Stimulated activated CD8-positive, alpha-beta memory T cell treated with anti-CD3 and anti-CD28 coated beads, Interleukin-7, amount 100 ng/mL, for 1 hour (primary cell): ENCODE data around the gene FPR3.
"Not testable (repeated sequence)": the region's sequence is repeated elsewhere in the genome, so short reads cannot be mapped to it uniquely, and the experiment has no call there.

Experiments used
- DNase-seq, 2 donors: peaks; one replicate each; pipeline ENCODE4 v3.0.0-alpha.2; 2020; ENCODE audit warnings: low read depth in 2 of 2

Gene FPR3

DNA sequence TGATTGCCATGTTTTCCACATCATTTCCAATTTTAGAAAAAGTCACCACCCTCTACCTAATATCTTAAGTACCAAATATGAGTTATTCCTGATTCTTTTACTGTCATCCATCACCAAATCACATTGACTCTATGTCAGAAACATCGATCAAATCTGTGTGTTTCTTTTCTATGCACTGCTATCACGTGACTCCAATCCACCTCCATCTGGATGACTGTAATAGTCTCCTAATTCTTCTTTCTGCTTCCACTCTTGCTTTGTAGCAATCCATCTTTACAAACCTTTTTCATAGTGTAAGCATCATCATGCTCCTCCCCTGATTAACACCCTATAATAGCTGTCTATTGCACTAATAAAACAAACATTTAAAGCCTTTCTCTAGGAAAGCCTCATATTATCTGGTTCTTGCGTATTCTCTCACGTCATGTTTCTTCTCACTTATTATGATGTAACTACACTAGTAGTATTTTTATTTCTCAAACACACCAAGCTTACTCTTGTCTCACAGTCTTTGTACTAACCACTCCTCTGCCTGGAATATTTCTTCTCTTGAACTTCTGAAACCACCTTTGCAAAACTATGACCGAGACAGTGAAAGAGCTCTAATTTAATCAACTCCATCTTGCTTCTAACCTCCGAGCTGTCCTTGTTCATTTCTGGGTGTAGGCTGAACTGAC, 10.7 kb upstream of the FPR3 start:
- no peak for DNase-seq

GRCh38 chr19:51784922-51785690, 9.9 kb upstream of the FPR3 start:
- DNase-seq: no peak

- no peak for DNase-seq
Measured at GRCh38 chr19:51786646-51787494, 8.1 kb upstream of the FPR3 start.

DNA sequence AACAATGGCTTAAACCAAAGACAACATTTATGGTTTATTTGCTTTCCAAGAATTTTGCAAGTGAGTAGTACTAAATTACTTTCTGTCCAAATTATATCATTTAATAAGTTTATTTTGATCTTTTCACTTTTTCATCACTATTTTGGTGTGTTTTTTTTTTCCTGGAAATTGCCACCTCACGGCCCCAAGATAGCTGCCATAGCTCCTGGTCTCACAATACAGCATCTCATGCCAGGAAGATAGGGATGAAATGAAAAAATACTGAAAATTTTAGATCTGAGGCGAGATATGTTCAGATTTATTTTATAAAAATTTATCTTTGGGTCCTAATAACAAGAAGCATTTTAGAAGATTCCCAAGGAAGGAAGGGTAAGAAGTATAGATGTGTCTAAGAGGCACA, 6.9 kb upstream of the FPR3 start:
- DNase-seq: no peak

GRCh38 chr19:51789061-51789795, 5.7 kb upstream of the FPR3 start:
- DNase-seq: no peak

- DNase-seq: no peak
Measured at GRCh38 chr19:51792932-51793331, 2.0 kb upstream of the FPR3 start.

DNA sequence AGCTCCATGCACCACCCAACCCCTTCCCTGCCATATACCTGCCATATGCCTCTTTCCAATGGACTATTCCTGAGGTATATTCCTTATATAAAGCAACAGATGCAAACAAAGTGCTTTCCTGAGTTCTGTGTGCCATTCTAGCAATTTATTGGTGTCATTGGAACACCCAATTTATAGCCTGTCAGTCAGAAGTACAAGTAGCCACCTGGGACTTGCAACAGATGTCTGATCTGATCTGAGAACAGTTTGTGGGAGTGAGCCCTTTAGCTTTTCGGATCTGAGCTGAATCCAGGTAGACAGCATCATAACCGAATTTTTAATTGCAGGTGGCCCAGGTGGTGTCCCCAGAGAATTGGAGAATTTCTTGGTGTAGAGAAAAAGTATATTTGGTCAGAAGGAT, 963 bp upstream of the FPR3 start:
- no peak for DNase-seq

DNA sequence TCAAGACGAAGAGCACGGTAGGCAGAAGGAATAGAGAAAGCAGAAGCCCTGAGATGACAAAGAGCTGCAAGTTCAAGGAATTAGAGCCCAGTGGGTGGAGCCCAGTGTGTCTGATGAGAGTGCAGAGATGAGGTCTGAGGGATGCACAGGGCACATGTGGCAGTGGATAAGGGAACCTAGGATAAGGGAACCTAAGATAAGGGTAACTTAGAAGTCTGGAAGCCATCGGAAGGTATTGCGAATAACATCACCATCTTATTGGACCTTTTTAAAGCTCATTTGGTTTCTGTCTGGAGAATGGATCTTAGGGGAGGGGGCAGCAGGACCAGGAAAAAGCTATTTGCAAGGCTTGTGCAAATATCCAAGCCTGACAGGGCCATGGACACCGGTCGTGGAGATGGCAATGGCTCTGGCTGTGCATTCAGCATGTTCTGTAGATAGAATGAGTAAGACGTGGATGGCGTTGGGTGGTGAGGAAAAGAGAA, 1.3 kb downstream of the FPR3 start:
- no peak for DNase-seq

DNA sequence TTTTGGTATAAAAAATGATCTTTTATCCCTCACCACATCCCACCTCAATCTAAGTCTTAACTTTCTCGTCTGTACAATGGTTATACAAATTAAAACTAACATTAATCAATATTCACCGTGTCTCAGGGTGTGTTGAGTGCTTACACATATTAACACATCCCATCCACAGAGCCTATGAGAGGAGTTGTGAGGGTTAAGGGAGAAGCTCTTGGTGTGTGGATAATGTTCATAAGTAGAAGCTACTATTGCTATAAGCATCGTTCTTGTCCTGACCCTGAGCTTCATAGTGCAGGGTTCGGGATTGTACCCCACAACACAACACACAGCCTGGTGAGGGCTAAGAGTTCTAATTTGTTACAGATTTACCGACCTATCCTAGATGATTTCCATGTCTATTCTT, 2.5 kb downstream of the FPR3 start:
- DNase-seq: no peak

DNA sequence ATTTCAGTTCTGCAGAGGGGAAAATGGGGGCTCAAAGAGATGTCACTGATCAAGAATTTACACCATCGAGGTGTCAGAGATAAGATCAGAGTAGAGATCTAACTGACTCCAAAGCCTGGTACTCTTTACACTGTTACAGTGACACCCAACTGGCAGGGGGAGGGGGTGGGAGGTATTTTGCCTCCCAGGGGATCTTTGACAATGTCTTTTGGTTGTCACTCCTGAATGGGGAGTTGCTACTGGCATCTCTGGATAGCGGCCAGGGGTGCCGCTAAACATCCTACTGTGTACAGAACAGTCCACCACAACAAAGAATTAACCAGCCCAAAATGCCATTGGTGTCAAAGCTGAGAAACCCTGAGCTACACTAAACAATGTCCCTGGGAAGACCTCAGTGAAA, 3.1 kb downstream of the FPR3 start:
- DNase-seq: no peak

DNA sequence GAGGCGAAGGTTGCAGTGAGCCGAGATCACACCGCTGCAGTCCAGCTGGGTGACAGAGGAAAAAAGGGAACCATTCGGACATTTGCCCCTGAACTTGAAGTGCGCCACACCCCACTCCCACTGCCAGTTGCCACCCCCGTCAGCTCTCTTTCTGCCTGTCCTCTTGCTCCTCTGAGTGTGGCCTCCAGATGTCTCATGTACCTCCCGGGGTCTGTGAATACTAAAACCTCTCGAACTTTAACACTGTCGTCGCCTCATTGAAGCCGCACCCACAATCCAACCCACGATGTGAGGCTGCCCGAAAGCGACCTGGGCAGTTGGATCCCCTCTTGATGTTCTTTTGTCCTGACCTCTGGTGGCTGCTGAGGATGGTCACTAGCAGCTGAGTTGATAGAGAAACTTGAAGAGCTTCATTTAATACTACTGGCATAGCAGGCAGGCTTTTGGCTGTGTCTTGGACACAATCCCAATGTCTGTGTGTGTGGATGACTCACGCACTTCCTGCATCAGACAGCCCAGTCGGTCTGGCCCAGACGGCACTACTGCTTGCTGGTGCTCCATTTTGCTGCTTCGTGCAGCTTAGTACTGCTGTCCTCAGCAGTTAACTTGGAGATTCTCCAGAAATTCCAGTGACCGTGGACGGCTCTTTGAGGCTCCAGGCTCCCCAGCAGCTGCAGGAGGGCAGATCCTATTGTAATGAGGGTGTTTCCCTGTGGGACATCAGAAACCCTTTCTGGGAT, 4.2 kb downstream of the FPR3 start:
- no peak for DNase-seq

GRCh38 chr19:51799774-51800472, 5.0 kb downstream of the FPR3 start:
- no peak for DNase-seq

- no peak for DNase-seq
Measured at GRCh38 chr19:51800473-51801244, 5.7 kb downstream of the FPR3 start.

- no peak for DNase-seq
Measured at GRCh38 chr19:51802775-51803174, 7.8 kb downstream of the FPR3 start.

GRCh38 chr19:51803519-51803918, 8.6 kb downstream of the FPR3 start:
- no peak for DNase-seq

DNA sequence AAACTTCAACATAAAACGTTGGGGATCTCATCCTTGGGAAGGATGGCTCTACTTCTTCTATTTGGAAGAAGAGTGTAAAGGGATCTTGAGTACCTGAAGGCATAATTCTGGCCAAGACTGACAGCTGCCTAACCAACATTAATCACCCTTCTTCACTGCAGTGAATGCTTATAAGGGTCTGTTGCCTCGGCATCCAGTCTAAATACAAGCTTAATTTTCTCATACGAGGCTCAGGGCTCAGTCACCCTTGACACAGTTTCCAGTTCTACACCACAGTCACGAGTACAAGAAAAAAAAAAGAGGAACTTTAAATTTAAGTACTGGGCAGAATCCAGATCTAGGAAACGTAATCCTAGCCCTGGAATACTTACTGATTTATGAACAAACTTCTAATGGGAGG, 9.0 kb downstream of the FPR3 start:
- DNase-seq: no peak

DNA sequence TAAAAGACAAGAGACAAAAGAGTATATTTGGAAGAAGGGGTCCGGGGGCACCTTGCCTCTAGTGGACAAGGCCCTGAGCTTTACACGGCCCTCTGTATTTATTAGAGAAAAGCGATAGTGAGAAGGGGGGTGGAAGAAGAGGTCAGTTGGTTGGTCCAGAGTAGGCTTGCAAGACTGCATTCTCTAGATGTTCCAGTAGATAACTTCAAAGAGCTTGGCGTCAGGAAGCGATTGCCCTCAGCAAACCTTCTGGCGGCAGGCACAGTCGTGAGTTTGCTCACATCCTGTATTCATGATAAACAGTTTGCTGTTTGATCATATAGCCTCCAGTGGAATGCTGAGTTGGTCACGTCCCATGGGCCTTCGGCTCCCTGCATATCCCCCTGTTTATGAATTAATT, 9.8 kb downstream of the FPR3 start:
- not testable (repeated sequence) for DNase-seq

- not testable (repeated sequence) for DNase-seq
Measured at GRCh38 chr19:51805396-51805795, 10.4 kb downstream of the FPR3 start.

GRCh38 chr19:51806571-51806970, 11.6 kb downstream of the FPR3 start:
- DNase-seq: not testable (repeated sequence)
